HepG2 (cell line): ENCODE measurements around the gene ZIC3. TPM values are rescaled to one million over a fixed set of nuclear protein-coding genes. Genes with fewer than 3 reads are reported as not detected.

ENCODE experiments used
- ATAC-seq: fragments of 200-7000 bp; cut with Tn5 transposase; 3 replicates; pipeline ENCODE4 v1.9.1; 2020; ENCODE audit warnings: mild to moderate bottlenecking, moderate library complexity
- BruUV-seq: library from RNA; stranded (reverse); fragments of 400-500 nt; replicated peaks from 2 replicates; lab custom pipeline; 2021; lab: Mats Ljungman, UMichigan
- CTCF ChIA-PET: fragments of 300-600 bp; formaldehyde crosslinking; extraction: SDS; loops from one replicate; lab custom pipeline; 2021; ENCODE audit warnings: low total read pairs, inconsistent platforms, low intra/inter-chr PET ratio; lab: Yijun Ruan, JAX
- POLR2A ChIA-PET: fragments of 350-600 bp; sonication (Branson Sonifier 250); formaldehyde crosslinking; loops from one replicate; lab custom pipeline; 2020; ENCODE audit warnings: antibody characterized with exemption, inconsistent platforms; lab: Yijun Ruan, JAX
- DNase-seq: peaks from one replicate; pipeline ENCODE4 v3.0.0-alpha.2; 2015; ENCODE audit warnings: low spot score
- FAIRE-seq: peaks from 3 replicates; lab custom pipeline; 2011; peaks lifted over from hg19 to GRCh38; lab: Jason Lieb, UNC
- H2AFZ ChIP-seq: one replicate; pipeline ENCODE4 v1.6.1; 2011; ENCODE audit warnings: low read length, inconsistent platforms
- H3K27ac ChIP-seq: fragments of 300-600 bp; 3 replicates; pipeline ENCODE4 v1.8.0; 2011; ENCODE audit warnings: mixed run types, mild to moderate bottlenecking, mixed read lengths, low read length, inconsistent platforms; ENCODE audit not compliant: insufficient read depth; ENCODE audit errors: extremely low read length
- H3K27me3 ChIP-seq, 2 experiments: fragments of 200-600 bp in 1 of 2; 2 replicates in 1 of 2; 3 replicates in 1 of 2; pipeline versions ENCODE4 v1.6.0 to v1.8.0; 2011; ENCODE audit warnings: low read length in 2 of 2, mild to moderate bottlenecking in 2 of 2, moderate library complexity in 2 of 2, inconsistent platforms in 1 of 2; ENCODE audit not compliant: insufficient read depth in 2 of 2, control insufficient read depth in 1 of 2
- H3K36me3 ChIP-seq, 2 experiments: fragments of 200-600 bp in 1 of 2; replicated peaks in 1 of 2; 2 replicates in 1 of 2; 3 replicates in 1 of 2; pipeline versions ENCODE4 v1.5.1 to v1.8.0; 2011; ENCODE audit warnings: low read length in 2 of 2, inconsistent platforms in 1 of 2; ENCODE audit not compliant: insufficient read depth in 2 of 2, control insufficient read depth in 1 of 2
- H3K4me1 ChIP-seq: 2 replicates; pipeline ENCODE4 v1.5.1; 2012; ENCODE audit warnings: low read length, inconsistent platforms; ENCODE audit not compliant: insufficient read depth
- H3K4me2 ChIP-seq: 2 replicates; pipeline ENCODE4 v1.6.0; 2011; ENCODE audit warnings: low read depth, low read length, inconsistent platforms
- H3K4me3 ChIP-seq, 3 experiments: fragments of 200-600 bp in 1 of 3; sonication (generic), shearing (Covaris generic) in 1 of 3; replicated peaks in 1 of 3; 2 replicates each; pipeline ENCODE4 v1.5.1; 2011 to 2016; ENCODE audit warnings: low read length in 3 of 3, inconsistent platforms in 2 of 3, low read depth in 2 of 3, mild to moderate bottlenecking in 2 of 3, control low read depth in 1 of 3, mixed read lengths in 1 of 3; ENCODE audit not compliant: insufficient read depth in 1 of 3
- H3K79me2 ChIP-seq: one replicate; pipeline ENCODE4 v1.6.1; 2011; ENCODE audit warnings: low read length, inconsistent platforms; ENCODE audit not compliant: insufficient read depth
- H3K9ac ChIP-seq: 2 replicates; pipeline ENCODE4 v1.6.0; 2011; ENCODE audit warnings: mild to moderate bottlenecking, low read depth, low read length, inconsistent platforms; ENCODE audit not compliant: insufficient read depth
- H3K9me3 ChIP-seq: 2 replicates; pipeline ENCODE4 v1.5.1; 2012; ENCODE audit warnings: mild to moderate bottlenecking, low read length
- H4K20me1 ChIP-seq: 2 replicates; pipeline ENCODE4 v1.6.0; 2011; ENCODE audit warnings: inconsistent platforms, mild to moderate bottlenecking, low read length, moderate library complexity; ENCODE audit not compliant: insufficient read depth
- ARID2 ChIP-seq: sonication (generic); formaldehyde crosslinking; IDR thresholded peaks from 2 replicates; pipeline ENCODE4 v1.8.1; 2022; ENCODE audit warnings: mild to moderate bottlenecking, missing genetic modification reagents, borderline replicate concordance
- HMGXB4 ChIP-seq, 2 experiments: sonication (generic) in 1 of 2; formaldehyde crosslinking in 1 of 2; IDR thresholded peaks; 2 replicates each; pipeline versions ENCODE4 v1.4.0 to v1.6.1; 2018 to 2020; ENCODE audit warnings: missing genetic modification reagents in 2 of 2, borderline replicate concordance in 1 of 2, low read depth in 1 of 2, mild to moderate bottlenecking in 1 of 2, missing biosample characterization in 1 of 2
- KLF12 ChIP-seq: sonication (generic); formaldehyde crosslinking; IDR thresholded peaks from 2 replicates; pipeline ENCODE4 v1.4.0; 2020; ENCODE audit warnings: missing genetic modification reagents, borderline replicate concordance
- LCORL ChIP-seq, 2 experiments: fragments of 450-650 bp in 1 of 2; sonication (generic) in 1 of 2; formaldehyde crosslinking in 1 of 2; IDR thresholded peaks; 2 replicates each; pipeline versions ENCODE4 v1.5.0 to v1.6.1; 2017 to 2020; ENCODE audit warnings: antibody characterized with exemption in 1 of 2, missing genetic modification reagents in 1 of 2
- NFYC ChIP-seq: IDR thresholded peaks from 2 replicates; pipeline ENCODE4 v1.6.1; 2016; ENCODE audit warnings: missing genetic modification reagents, missing compliant biosample characterization
- PAXIP1 ChIP-seq: sonication (generic); formaldehyde crosslinking; conservative IDR thresholded peaks from 2 replicates; pipeline ENCODE4 v1.4.0; 2020; ENCODE audit warnings: mild to moderate bottlenecking, missing genetic modification reagents, moderate library complexity
- PBX3 ChIP-seq: sonication (generic); formaldehyde crosslinking; IDR thresholded peaks from 2 replicates; pipeline ENCODE4 v1.8.1; 2023; ENCODE audit warnings: missing genetic modification reagents, inconsistent platforms, borderline replicate concordance
- POLR2G ChIP-seq: fragments of 200-400 bp; formaldehyde crosslinking; IDR thresholded peaks from 2 replicates; pipeline ENCODE4 v1.6.1; 2018; ENCODE audit warnings: mild to moderate bottlenecking, low read depth, low read length, moderate library complexity
- SNAPC2 ChIP-seq: sonication (generic); formaldehyde crosslinking; IDR thresholded peaks from 2 replicates; pipeline ENCODE4 v1.8.1; 2022; ENCODE audit warnings: mild to moderate bottlenecking, missing genetic modification reagents
- ZNF597 ChIP-seq: sonication (generic); formaldehyde crosslinking; IDR thresholded peaks from 2 replicates; pipeline ENCODE4 v1.5.0; 2020; ENCODE audit warnings: missing genetic modification reagents
- ZNF639 ChIP-seq: conservative IDR thresholded peaks from 2 replicates; pipeline ENCODE4 v1.6.1; 2018; ENCODE audit warnings: missing genetic modification reagents
- ZSCAN31 ChIP-seq: sonication (generic); formaldehyde crosslinking; IDR thresholded peaks from 2 replicates; pipeline ENCODE4 v1.5.0; 2020; ENCODE audit warnings: low read depth, mild to moderate bottlenecking, missing genetic modification reagents
- WGBS: methylation state at CpG from one replicate; pipeline ENCODE4 v1.1.6; 2017; ENCODE audit warnings: low lambda C conversion rate; 5-methylcytosine and 5-hydroxymethylcytosine counted together
- in situ Hi-C: cut with HindIII; loops from 2 replicates; pipeline ENCODE4 v1.10.0; 2017; ENCODE audit warnings: low pct_unique_long_range_greater_than_20kb; ENCODE audit not compliant: extremely low pct_ligation_motif_present
- intact Hi-C: fragments of 100-400 bp; cut with micrococcal nuclease; formaldehyde crosslinking; loops from one replicate; pipeline ENCODE4 v1.10.0; 2022; ENCODE audit not compliant: unreplicated experiment
- polyA plus RNA-seq, 8 experiments: library from polyadenylated mRNA; depleted of rRNA in 3 of 8; stranded (reverse) in 7 of 8; unstranded in 1 of 8; fragments of >200 nt; fragmentation: Illumina TruSeq in 4 of 8; extraction: Trizol in 4 of 8; gene quantifications; 2 replicates each; pipeline versions ENCODE4 v1.2.1 to v1.2.3, GENCODE V29; 2011 to 2016; ENCODE audit warnings: low read depth in 4 of 8, missing spikeins in 1 of 8, mixed read lengths in 1 of 8; ENCODE audit not compliant: insufficient read depth in 1 of 8
- total RNA-seq, 5 experiments: library from RNA; depleted of rRNA; stranded (reverse); fragments of >200 nt; fragmentation: Illumina TruSeq; extraction: Trizol; gene quantifications; 2 replicates each; pipeline ENCODE4 v1.2.3, GENCODE V29; 2016; ENCODE audit warnings: low read depth in 1 of 5

ZIC3 gene
- total and polyA plus RNA-seq, 2 of the 13 experiments (the other 11 are each of a cell fraction or from before 2014, with no cell fraction given): not detected

- H3K27ac ChIP-seq: no peak overlapping the region
- no peaks in the 10 kb centered on the region for H3K36me3 ChIP-seq
- CTCF ChIA-PET: no interaction called here
- POLR2A ChIA-PET: no interaction called here
- BruUV-seq: no TSS peak
- no peak for FAIRE-seq
- DNase-seq: no peak
- no peak overlapping the region for H3K4me2 ChIP-seq
- H3K9me3 ChIP-seq: no peaks in the 10 kb centered on the region
- intact Hi-C loops: no loop called here
- H4K20me1 ChIP-seq: no peaks in the 10 kb centered on the region
- no peak for ATAC-seq
- H3K27me3 ChIP-seq: peaks cover 0 to 2% of the 10 kb centered on the region in 2 experiments; a peak in 2 of 5 replicates
- no peak overlapping the region for H2AFZ ChIP-seq
- no peak overlapping the region for H3K9ac ChIP-seq
- no peaks in the 10 kb centered on the region for H3K79me2 ChIP-seq
- no peak overlapping the region for H3K4me3 ChIP-seq
- in situ Hi-C loops: no loop called here
- no peaks in the 10 kb centered on the region for H3K4me1 ChIP-seq
- WGBS: 59% methylated on average over 12 of the region's 45 CpGs
- TF ChIP-seq KLF12 (CRISPR knock-in tag): no peak
- TF ChIP-seq SNAPC2 (CRISPR knock-in tag): no peak
- no peak for TF ChIP-seq NFYC (CRISPR knock-in tag)
- TF ChIP-seq ZNF639: no peak
- TF ChIP-seq ARID2 (CRISPR knock-in tag): no peak
- no peak for TF ChIP-seq ZNF597 (CRISPR knock-in tag)
- no peak for TF ChIP-seq HMGXB4 (CRISPR knock-in tag; IDR thresholded peaks at IDR 0.05; ENCODE audit: borderline replicate concordance in 1 of 2, low read depth in 1 of 2)
- TF ChIP-seq POLR2G: no peak
- no peak for TF ChIP-seq PAXIP1 (CRISPR knock-in tag)
- TF ChIP-seq ZSCAN31 (CRISPR knock-in tag): no peak
- TF ChIP-seq LCORL (IDR thresholded peaks at IDR 0.05): no peak
- no peak for TF ChIP-seq LCORL (CRISPR knock-in tag; IDR thresholded peaks at IDR 0.05)
- no peak for TF ChIP-seq PBX3 (CRISPR knock-in tag)
These were observed 19.9 kb upstream of the ZIC3 start for GRCh38 chrX:137545711-137546651.
